GM13976 (cell line): ENCODE results near the gene TRAM2.

Experiments used
- DNase-seq: peaks from one replicate; pipeline ENCODE4 v3.0.0; 2012; ENCODE audit warnings: low spot score
- CTCF ChIP-seq: IDR thresholded peaks from 2 replicates; pipeline ENCODE4 v1.5.1; 2012; ENCODE audit warnings: borderline replicate concordance, mild to moderate bottlenecking; ENCODE audit not compliant: insufficient read depth; ENCODE audit errors: extremely low read depth, missing control alignments, control extremely low read depth
- in situ Hi-C: fragments of 300-500 bp; cut with MboI; formaldehyde crosslinking; loops from one replicate; pipeline ENCODE4 v1.12.0; 2022; ENCODE audit warnings: low sequenced_read_pairs, mixed read lengths, inconsistent platforms; ENCODE audit not compliant: unreplicated experiment

The TRAM2 gene

GRCh38 chr6:52534966-52535390 is 41.9 kb downstream of the TRAM2 start:
- peak; percentile 31 for DNase-seq
- in situ Hi-C loops = no loop called here
- TF ChIP-seq CTCF = no peak

- in situ Hi-C loops = no loop called here
- DNase-seq = no peak
- no peak for TF ChIP-seq CTCF
Measured at GRCh38 chr6:52534363-52534762, 42.5 kb downstream of the TRAM2 start.

- DNase-seq = no peak
- in situ Hi-C loops = no loop called here
- no peak for TF ChIP-seq CTCF
Measured at GRCh38 chr6:52533491-52533890, 43.4 kb downstream of the TRAM2 start.

- in situ Hi-C loops = no loop called here
- no peak for DNase-seq
- no peak for TF ChIP-seq CTCF
Measured at GRCh38 chr6:52532457-52532856, 44.4 kb downstream of the TRAM2 start.

- in situ Hi-C loops = no loop called here
- no peak for DNase-seq
- TF ChIP-seq CTCF = no peak
Measured at GRCh38 chr6:52531834-52532233, 45.0 kb downstream of the TRAM2 start.

- in situ Hi-C loops = no loop called here
- no peak for TF ChIP-seq CTCF
- no peak for DNase-seq
Measured at GRCh38 chr6:52531396-52531795, 45.5 kb downstream of the TRAM2 start.

- no peak for TF ChIP-seq CTCF
- DNase-seq = no peak
- in situ Hi-C loops = no loop called here
Measured at GRCh38 chr6:52530351-52530750, 46.5 kb downstream of the TRAM2 start.
